ENCODE measurements around the gene GRIFIN. TPM values are rescaled to one million over a fixed set of nuclear protein-coding genes. Genes with fewer than 3 reads are reported as not detected.

Gene GRIFIN
- polyA plus RNA-seq, 1 donor (not counting 4 experiments of a cell fraction or from before 2014, with no cell fraction given), result not detected

- Histone ChIP-seq H3K27ac (ENCODE audit: control insufficient read depth, insufficient read depth, low read length) (no peak overlapping the region), H3K36me3 (ENCODE audit: control insufficient read depth in 2 of 2, extremely low read depth in 1 of 2, insufficient read depth in 2 of 2, low read length in 2 of 2) (no peaks in the 10 kb centered on the region), H3K79me2 (ENCODE audit: control insufficient read depth, insufficient read depth, low read length) (peaks cover 6% of the 10 kb centered on the region), H4K20me1 (ENCODE audit: control insufficient read depth, extremely low read depth, insufficient read depth, low read length) (peaks cover 2% of the 10 kb centered on the region), H3K9ac (ENCODE audit: control insufficient read depth, extremely low read depth, insufficient read depth, low read length) (no peak overlapping the region), H3K9me1 (ENCODE audit: control insufficient read depth, extremely low read depth, insufficient read depth, low read length) (peaks cover 3% of the 10 kb centered on the region), H3K4me3 (ENCODE audit: control insufficient read depth in 2 of 3, extremely low read depth in 1 of 3, insufficient read depth in 2 of 3, low read depth in 1 of 3, low read length in 3 of 3) (no peak overlapping the region), H3K27me3 (ENCODE audit: control insufficient read depth, extremely low read depth, insufficient read depth, low read length) (peaks cover 10% of the 10 kb centered on the region), H2AFZ (ENCODE audit: control insufficient read depth, low read length) (no peak overlapping the region), H3K4me1 (ENCODE audit: control insufficient read depth, extremely low read depth, insufficient read depth, low read length) (peaks cover 24% of the 10 kb centered on the region), H3K4me2 (ENCODE audit: control insufficient read depth, extremely low read depth, insufficient read depth, low read depth, low read length) (no peak overlapping the region), H3K9me3 (ENCODE audit: control insufficient read depth, low read depth, low read length) (no peaks in the 10 kb centered on the region)
- DNase-seq (ENCODE audit: low read depth, low spot score), result no peak
- FAIRE-seq, result no peak
- dilution Hi-C loops (cut with MboI; ENCODE audit: extremely low pct_ligation_motif_present, low sequenced_read_pairs), result no loop called here
- TF ChIP-seq EZH2 (IDR thresholded peaks at IDR 0.05; ENCODE audit: low read length) (no peak), CTCF (optimal IDR thresholded peaks at IDR 0.05 in 1 of 3, IDR thresholded peaks at IDR 0.05 in 1 of 3, conservative IDR thresholded peaks at IDR 0.05 in 1 of 3; ENCODE audit: extremely low read depth in 1 of 3, insufficient read depth in 2 of 3, low read length in 3 of 3) (no peak)
These were observed 39.4 kb upstream of the GRIFIN start for GRCh38 chr7:2515424-2516193.

GRCh38 chr7:2514473-2515423 is 38.5 kb upstream of the GRIFIN start:
- no peak overlapping the region for H3K27ac ChIP-seq (ENCODE audit: control insufficient read depth, insufficient read depth, low read length)
- no peaks in the 10 kb centered on the region for H3K79me2 ChIP-seq (ENCODE audit: control insufficient read depth, insufficient read depth, low read length)
- no peaks in the 10 kb centered on the region for H3K9me3 ChIP-seq (ENCODE audit: control insufficient read depth, low read depth, low read length)
- no peak for TF ChIP-seq CTCF (optimal IDR thresholded peaks at IDR 0.05 in 1 of 3, IDR thresholded peaks at IDR 0.05 in 1 of 3, conservative IDR thresholded peaks at IDR 0.05 in 1 of 3; ENCODE audit: extremely low read depth in 1 of 3, insufficient read depth in 2 of 3, low read length in 3 of 3)
- TF ChIP-seq EZH2 (IDR thresholded peaks at IDR 0.05; ENCODE audit: low read length), result no peak
- no peak overlapping the region for H3K4me3 ChIP-seq (ENCODE audit: control insufficient read depth in 2 of 3, extremely low read depth in 1 of 3, insufficient read depth in 2 of 3, low read depth in 1 of 3, low read length in 3 of 3)
- no peak for DNase-seq (ENCODE audit: low read depth, low spot score)
- H3K9ac ChIP-seq (ENCODE audit: control insufficient read depth, extremely low read depth, insufficient read depth, low read length), result no peak overlapping the region
- no peak for FAIRE-seq
- H4K20me1 ChIP-seq (ENCODE audit: control insufficient read depth, extremely low read depth, insufficient read depth, low read length), result no peaks in the 10 kb centered on the region
- no peak overlapping the region for H3K4me2 ChIP-seq (ENCODE audit: control insufficient read depth, extremely low read depth, insufficient read depth, low read depth, low read length)
- dilution Hi-C loops (cut with MboI; ENCODE audit: extremely low pct_ligation_motif_present, low sequenced_read_pairs), result no loop called here
- H3K4me1 ChIP-seq (ENCODE audit: control insufficient read depth, extremely low read depth, insufficient read depth, low read length), result peaks cover 29% of the 10 kb centered on the region
- H3K36me3 ChIP-seq (ENCODE audit: control insufficient read depth in 2 of 2, extremely low read depth in 1 of 2, insufficient read depth in 2 of 2, low read length in 2 of 2), result no peaks in the 10 kb centered on the region
- H3K9me1 ChIP-seq (ENCODE audit: control insufficient read depth, extremely low read depth, insufficient read depth, low read length), result peaks cover 3% of the 10 kb centered on the region
- H3K27me3 ChIP-seq (ENCODE audit: control insufficient read depth, extremely low read depth, insufficient read depth, low read length), result peaks cover 10% of the 10 kb centered on the region
- H2AFZ ChIP-seq (ENCODE audit: control insufficient read depth, low read length), result no peak overlapping the region
